NB4 (cell line): ENCODE results near the gene POFUT2.

Experiments
- DNase-seq: peaks from one replicate; pipeline ENCODE4 v3.0.0; 2010; ENCODE audit warnings: low read depth
- H3K4me3 ChIP-seq: one replicate; pipeline ENCODE4 v1.5.1; 2011; ENCODE audit warnings: mild to moderate bottlenecking, low read depth, low read length, moderate library complexity
- MYC ChIP-seq: IDR thresholded peaks from 2 replicates; pipeline ENCODE4 v1.6.1; 2011; ENCODE audit warnings: low read depth, low read length
- POLR2A ChIP-seq: IDR thresholded peaks from 2 replicates; pipeline ENCODE4 v1.6.1; 2011; ENCODE audit warnings: mild to moderate bottlenecking; ENCODE audit not compliant: insufficient read length; ENCODE audit errors: extremely low read depth
- TF ChIP-seq, protein P1 (sequence below): IDR thresholded peaks from one replicate; pipeline ENCODE4 v1.5.1; 2012; ENCODE audit warnings: low read depth, low read length
- TF ChIP-seq, protein P2 (sequence below): IDR thresholded peaks from 2 replicates; pipeline ENCODE4 v1.6.1; 2011; ENCODE audit warnings: low read depth, low read length

The POFUT2 gene

DNA sequence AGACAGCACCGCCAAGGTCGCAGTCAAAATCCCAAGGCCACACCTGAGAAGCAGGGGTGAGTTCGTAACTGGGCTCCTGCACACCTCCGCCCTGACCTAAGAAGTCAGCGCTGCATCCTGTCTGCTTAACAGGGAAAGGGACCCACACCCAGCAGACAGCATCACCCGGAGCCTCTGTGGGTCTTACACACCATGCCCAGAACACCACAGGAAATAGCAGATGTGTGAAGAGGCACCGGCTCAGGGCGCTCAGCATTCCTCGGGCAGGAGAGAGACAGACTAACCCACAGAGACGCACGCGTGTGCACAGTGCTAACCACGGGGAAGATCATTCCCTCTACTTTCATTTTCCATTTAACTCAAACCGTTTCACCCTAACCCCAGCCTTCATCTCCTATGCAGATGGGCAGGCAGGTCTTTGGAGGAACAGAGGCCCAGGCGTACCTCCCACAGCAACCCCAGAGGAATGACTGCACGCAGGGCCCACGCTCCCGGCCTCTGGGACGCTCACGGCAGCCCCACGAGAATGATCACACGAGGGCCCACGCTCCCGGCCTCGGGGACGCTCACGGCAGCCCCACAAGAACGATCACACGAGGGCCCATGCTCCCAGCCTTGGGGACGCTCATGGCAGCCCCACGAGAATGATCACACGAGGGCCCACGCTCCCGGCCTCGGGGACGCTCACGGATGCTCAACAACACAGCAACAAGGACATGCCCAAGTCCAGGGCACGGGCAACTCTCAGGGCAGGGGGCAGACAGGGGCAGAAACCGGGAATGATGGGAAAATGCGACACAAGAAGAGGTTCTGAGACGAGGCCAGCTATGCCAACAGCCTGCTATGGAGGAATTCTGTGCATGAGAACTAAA is 20.9 kb downstream of the POFUT2 start:
- H3K4me3 ChIP-seq: no peak overlapping the region

DNA sequence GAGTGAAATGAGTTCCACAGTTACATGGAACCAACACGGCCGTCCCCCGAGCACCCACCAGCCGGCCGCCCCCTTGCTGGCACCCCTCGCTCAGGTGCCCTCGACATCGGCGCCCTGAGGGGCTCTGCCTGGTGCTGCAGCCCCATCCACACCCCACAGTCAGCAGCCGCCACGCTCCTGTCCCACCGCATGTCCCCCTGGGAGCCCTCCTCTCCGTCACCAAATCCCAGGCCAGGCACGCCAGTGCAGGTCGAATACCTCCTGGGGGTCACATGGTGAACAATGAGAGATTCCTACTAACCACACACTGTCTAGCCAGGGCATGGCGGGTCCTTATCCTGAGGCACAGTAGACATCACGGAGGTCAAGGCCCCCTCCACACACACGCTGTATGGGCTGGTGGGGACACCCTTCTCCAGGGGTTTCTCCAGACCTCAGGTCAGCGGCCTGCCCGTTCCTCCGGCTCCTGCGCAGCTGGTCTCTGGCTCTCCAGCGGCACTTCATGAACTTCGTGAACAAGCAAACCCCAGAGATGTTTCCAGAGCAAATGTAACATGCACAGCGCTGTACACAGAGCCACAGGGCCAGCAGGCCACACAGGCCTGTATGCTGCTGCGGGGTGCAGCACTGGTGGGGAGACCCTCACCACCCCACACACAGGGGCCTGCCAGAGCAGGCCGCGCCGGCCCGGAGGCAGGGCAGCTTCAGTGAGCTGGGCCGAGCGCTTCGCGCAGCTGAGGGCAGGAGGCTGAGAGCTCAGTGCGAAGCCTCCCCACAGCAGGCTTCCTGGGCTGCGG is 21.8 kb downstream of the POFUT2 start:
- DNase-seq: no peak
- TF ChIP-seq POLR2A (no peak), MYC (no peak)
- TF ChIP-seq, protein P1, sequence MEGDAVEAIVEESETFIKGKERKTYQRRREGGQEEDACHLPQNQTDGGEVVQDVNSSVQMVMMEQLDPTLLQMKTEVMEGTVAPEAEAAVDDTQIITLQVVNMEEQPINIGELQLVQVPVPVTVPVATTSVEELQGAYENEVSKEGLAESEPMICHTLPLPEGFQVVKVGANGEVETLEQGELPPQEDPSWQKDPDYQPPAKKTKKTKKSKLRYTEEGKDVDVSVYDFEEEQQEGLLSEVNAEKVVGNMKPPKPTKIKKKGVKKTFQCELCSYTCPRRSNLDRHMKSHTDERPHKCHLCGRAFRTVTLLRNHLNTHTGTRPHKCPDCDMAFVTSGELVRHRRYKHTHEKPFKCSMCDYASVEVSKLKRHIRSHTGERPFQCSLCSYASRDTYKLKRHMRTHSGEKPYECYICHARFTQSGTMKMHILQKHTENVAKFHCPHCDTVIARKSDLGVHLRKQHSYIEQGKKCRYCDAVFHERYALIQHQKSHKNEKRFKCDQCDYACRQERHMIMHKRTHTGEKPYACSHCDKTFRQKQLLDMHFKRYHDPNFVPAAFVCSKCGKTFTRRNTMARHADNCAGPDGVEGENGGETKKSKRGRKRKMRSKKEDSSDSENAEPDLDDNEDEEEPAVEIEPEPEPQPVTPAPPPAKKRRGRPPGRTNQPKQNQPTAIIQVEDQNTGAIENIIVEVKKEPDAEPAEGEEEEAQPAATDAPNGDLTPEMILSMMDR: no peak
- TF ChIP-seq, protein P2, sequence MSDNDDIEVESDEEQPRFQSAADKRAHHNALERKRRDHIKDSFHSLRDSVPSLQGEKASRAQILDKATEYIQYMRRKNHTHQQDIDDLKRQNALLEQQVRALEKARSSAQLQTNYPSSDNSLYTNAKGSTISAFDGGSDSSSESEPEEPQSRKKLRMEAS: no peak
- no peak overlapping the region for H3K4me3 ChIP-seq

More for the DNA sequence above, 20.9 kb downstream of the POFUT2 start:
- no peak for TF ChIP-seq POLR2A
- TF ChIP-seq, protein P1: no peak
- TF ChIP-seq, protein P2: no peak
- TF ChIP-seq MYC: no peak
- DNase-seq: no peak

DNA sequence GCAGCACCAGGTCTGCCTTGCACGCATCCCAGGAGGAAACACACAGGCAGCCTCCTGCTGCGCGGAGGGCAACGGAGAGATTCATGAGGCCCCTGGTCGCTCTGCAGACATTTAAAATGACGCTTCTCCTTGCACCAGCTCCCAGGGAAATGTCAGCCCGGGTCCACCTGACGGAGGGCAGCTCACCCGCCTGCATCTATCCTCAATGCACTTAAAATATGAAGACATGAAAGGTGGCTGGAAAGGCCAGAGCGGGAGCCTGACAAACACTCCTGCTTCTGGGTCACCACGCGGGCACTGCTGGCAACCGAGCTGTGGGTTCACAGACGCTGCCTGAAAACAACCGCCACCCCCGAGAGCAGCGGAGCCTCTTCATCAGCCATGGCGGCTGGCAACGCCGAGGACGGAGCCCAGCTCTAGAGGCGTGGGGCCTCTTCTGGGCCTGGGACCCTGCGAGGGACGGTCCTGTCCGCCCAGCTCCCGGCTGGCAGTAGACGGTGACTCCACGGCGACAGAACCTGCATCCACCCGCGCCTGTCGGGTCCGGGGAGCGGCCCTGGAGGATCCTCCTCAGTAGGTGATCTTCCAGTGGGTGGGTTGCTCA is 22.7 kb downstream of the POFUT2 start:
- no peak for DNase-seq
- no peak overlapping the region for H3K4me3 ChIP-seq
- TF ChIP-seq, protein P1: no peak
- TF ChIP-seq POLR2A (no peak), MYC (no peak)
- TF ChIP-seq, protein P2: no peak

DNA sequence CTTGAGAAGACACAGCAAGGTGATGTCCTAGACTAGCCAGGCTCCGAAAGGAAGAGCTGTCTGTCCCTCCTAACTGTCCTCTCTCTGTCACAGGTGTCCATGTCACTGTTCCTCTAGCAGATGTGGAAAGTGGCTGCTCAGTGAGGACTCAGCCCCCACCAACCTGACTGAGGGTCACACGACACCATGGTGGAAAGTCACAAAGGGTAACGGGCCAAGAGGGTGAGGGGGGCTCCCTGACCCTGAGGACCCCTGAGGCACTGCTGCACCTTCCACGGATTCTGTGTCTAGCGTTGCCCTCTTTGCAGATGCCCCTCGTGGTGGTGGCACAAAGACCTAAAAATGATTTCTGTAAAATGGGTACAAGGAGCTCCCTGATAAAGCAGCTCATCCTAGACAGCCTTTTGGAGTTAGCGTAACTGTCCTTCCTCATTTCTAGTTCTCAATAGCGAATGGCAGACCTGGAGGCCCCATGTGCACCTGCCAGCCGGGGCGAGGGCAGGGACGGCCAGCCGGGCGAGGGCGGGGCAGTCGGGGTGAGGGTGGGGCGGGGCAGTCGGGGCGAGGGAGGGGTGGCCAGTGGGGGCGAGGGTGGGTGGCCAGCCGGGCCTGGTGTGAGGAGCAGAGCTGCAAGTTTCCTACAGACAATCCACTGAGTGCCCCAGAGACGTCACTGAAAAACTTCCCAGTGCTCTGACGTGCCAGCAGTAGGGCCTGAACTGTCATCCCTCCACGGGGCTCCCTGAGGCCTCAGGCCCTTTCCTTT is 23.4 kb downstream of the POFUT2 start:
- no peak overlapping the region for H3K4me3 ChIP-seq
- no peak for DNase-seq
- TF ChIP-seq, protein P1: no peak
- TF ChIP-seq, protein P2: no peak
- TF ChIP-seq POLR2A (no peak), MYC (no peak)

DNA sequence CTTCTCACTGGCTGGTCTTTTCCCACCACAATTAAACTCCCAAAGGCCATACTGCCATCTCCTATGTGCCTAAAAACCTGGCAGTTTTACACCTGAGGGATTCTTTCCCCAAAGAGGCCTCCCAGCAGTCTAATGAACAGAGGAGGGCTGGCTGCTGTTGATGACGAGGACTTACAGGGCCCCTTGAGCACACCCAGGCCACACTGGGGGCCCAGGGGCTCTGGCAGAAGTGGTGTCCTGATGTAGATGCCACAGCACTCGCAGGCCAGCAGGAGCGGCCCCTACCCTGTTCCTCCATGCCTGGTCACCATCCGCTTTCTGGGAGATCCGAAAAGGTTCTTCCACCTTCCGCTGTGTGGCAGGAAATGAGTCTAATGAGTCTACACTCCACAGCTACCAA is 24.2 kb downstream of the POFUT2 start:
- no peak overlapping the region for H3K4me3 ChIP-seq
- no peak for DNase-seq
- no peak for TF ChIP-seq MYC
- TF ChIP-seq, protein P1: no peak
- TF ChIP-seq, protein P2: no peak
- no peak for TF ChIP-seq POLR2A
